NCI-H146 treated with DMSO at 0.1 percent for 48 hours (cell line): ENCODE data around the gene MXD4.

ENCODE experiments used
- DNase-seq: peaks from one replicate; lab custom pipeline; 2025; ENCODE audit not compliant: unreplicated experiment; lab: John Stamatoyannopoulos, UW

MXD4 gene

GRCh38 chr4:2265113-2266110 lies 3.5 kb upstream of the MXD4 start:
- no peak for DNase-seq

- DNase-seq: no peak
Measured at GRCh38 chr4:2264481-2265041, 2.7 kb upstream of the MXD4 start.

GRCh38 chr4:2263926-2264321 lies 2.0 kb upstream of the MXD4 start:
- peak; percentile 74 for DNase-seq

GRCh38 chr4:2262944-2263250 lies 988 bp upstream of the MXD4 start:
- no peak for DNase-seq

- DNase-seq: peak; percentile 96
Measured at GRCh38 chr4:2262145-2262943, 435 bp upstream of the MXD4 start.

- no peak for DNase-seq
Measured at GRCh38 chr4:2261110-2261852, 628 bp downstream of the MXD4 start.

- no peak for DNase-seq
Measured at GRCh38 chr4:2260344-2261109, 1.4 kb downstream of the MXD4 start.

- DNase-seq: no peak
Measured at GRCh38 chr4:2259541-2260343, 2.2 kb downstream of the MXD4 start.

GRCh38 chr4:2259036-2259540 lies 2.8 kb downstream of the MXD4 start:
- DNase-seq: no peak

- no peak for DNase-seq
Measured at GRCh38 chr4:2258091-2259035, 3.5 kb downstream of the MXD4 start.

GRCh38 chr4:2257361-2258081 lies 4.4 kb downstream of the MXD4 start:
- DNase-seq: no peak

GRCh38 chr4:2256781-2257191 lies 5.1 kb downstream of the MXD4 start:
- DNase-seq: no peak

GRCh38 chr4:2256156-2256731 lies 5.7 kb downstream of the MXD4 start:
- DNase-seq: no peak

GRCh38 chr4:2255501-2256155 lies 6.3 kb downstream of the MXD4 start:
- DNase-seq: no peak

GRCh38 chr4:2254665-2255500 lies 7.0 kb downstream of the MXD4 start:
- no peak for DNase-seq
